ENCODE results near the gene ERN2. TPM values are rescaled to one million over a fixed set of nuclear protein-coding genes. Genes with fewer than 3 reads are reported as not detected.

Gene ERN2
- total and polyA plus RNA-seq, 2 of the 13 experiments (the other 11 are each of a cell fraction or from before 2014, with no cell fraction given): 2.2 to 3.5 TPM

DNA sequence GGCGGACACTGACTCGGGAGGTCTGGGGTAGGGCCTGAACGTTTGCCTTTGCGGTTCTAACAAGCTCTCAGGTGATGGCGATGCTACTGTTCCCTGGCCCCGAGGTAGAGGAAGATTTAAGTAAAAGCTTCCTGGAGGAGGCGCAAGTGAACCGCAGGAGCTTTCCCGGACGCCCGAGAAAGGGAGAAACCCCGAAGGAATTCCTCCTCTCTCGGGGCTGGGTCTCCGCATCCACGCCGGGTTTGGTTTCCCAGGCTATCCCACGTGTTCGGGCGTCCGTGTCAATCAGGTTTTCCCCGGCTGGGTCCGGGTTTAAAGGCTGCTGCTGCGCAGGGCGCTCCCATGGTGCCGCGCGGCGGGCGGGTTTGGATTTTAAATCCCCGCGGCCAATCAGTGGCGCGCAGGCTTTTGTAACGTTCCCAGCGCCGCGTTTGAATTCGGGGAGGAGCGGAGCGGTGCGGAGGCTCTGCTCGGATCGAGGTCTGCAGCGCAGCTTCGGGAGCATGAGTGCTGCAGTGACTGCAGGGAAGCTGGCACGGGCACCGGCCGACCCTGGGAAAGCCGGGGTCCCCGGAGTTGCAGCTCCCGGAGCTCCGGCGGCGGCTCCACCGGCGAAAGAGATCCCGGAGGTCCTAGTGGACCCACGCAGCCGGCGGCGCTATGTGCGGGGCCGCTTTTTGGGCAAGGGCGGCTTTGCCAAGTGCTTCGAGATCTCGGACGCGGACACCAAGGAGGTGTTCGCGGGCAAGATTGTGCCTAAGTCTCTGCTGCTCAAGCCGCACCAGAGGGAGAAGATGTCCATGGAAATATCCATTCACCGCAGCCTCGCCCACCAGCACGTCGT, 34.4 kb downstream of the ERN2 start, which contains the start of gene PLK1 (continued):
- TF ChIP-seq ZNF7 (CRISPR knock-in tag; IDR thresholded peaks at IDR 0.05) (no peak), PRMT3 (CRISPR knock-in tag; IDR thresholded peaks at IDR 0.05; ENCODE audit: borderline replicate concordance, low read depth) (peak; percentile 100), ZBTB8A (CRISPR knock-in tag; IDR thresholded peaks at IDR 0.05; ENCODE audit: borderline replicate concordance, low read depth) (0 out of 2 replicates have a peak, but pooled peaks have one; percentile 37), ZSCAN31 (CRISPR knock-in tag; IDR thresholded peaks at IDR 0.05; ENCODE audit: low read depth) (peak; percentile 80; the same call in 1 of the 2 replicates), HNRNPUL1 (IDR thresholded peaks at IDR 0.05; ENCODE audit: low read depth, low read length) (peak; percentile 60; the same call in 1 of the 2 replicates), SALL1 (CRISPR knock-in tag; IDR thresholded peaks at IDR 0.05) (peak; percentile 77), SIN3A (IDR thresholded peaks at IDR 0.05; ENCODE audit: borderline replicate concordance, low read depth, low read length) (peak; percentile 100), GZF1 (CRISPR knock-in tag; IDR thresholded peaks at IDR 0.05) (0 out of 2 replicates have a peak, but pooled peaks have one; percentile 60), MIXL1 (CRISPR knock-in tag; IDR thresholded peaks at IDR 0.05) (peak; percentile 80; the same call in 1 of the 2 replicates), ZBTB38 (CRISPR knock-in tag; IDR thresholded peaks at IDR 0.05) (peak; percentile 38; the same call in 1 of the 2 replicates), SKIL (CRISPR knock-in tag; IDR thresholded peaks at IDR 0.05; ENCODE audit: borderline replicate concordance) (peak; percentile 95), ELK4 (CRISPR knock-in tag; IDR thresholded peaks at IDR 0.05; ENCODE audit: borderline replicate concordance) (no peak)
- TF ChIP-seq, protein P1, sequence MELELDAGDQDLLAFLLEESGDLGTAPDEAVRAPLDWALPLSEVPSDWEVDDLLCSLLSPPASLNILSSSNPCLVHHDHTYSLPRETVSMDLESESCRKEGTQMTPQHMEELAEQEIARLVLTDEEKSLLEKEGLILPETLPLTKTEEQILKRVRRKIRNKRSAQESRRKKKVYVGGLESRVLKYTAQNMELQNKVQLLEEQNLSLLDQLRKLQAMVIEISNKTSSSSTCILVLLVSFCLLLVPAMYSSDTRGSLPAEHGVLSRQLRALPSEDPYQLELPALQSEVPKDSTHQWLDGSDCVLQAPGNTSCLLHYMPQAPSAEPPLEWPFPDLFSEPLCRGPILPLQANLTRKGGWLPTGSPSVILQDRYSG (CRISPR knock-in tag; IDR thresholded peaks at IDR 0.05): peak; percentile 77; the same call in 1 of the 2 replicates
- TF ChIP-seq, protein P2, sequence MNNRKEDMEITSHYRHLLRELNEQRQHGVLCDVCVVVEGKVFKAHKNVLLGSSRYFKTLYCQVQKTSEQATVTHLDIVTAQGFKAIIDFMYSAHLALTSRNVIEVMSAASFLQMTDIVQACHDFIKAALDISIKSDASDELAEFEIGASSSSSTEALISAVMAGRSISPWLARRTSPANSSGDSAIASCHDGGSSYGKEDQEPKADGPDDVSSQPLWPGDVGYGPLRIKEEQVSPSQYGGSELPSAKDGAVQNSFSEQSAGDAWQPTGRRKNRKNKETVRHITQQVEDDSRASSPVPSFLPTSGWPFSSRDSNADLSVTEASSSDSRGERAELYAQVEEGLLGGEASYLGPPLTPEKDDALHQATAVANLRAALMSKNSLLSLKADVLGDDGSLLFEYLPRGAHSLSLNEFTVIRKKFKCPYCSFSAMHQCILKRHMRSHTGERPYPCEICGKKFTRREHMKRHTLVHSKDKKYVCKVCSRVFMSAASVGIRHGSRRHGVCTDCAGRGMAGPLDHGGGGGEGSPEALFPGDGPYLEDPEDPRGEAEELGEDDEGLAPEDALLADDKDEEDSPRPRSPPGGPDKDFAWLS (CRISPR knock-in tag; IDR thresholded peaks at IDR 0.05; ENCODE audit: borderline replicate concordance): no peak
- TF ChIP-seq, protein P3, sequence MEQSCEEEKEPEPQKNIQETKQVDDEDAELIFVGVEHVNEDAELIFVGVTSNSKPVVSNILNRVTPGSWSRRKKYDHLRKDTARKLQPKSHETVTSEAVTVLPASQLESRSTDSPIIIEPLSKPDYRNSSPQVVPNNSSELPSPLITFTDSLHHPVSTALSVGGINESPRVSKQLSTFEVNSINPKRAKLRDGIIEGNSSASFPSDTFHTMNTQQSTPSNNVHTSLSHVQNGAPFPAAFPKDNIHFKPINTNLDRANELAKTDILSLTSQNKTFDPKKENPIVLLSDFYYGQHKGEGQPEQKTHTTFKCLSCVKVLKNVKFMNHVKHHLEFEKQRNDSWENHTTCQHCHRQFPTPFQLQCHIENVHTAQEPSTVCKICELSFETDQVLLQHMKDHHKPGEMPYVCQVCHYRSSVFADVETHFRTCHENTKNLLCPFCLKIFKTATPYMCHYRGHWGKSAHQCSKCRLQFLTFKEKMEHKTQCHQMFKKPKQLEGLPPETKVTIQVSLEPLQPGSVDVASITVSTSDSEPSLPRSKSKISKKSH (CRISPR knock-in tag; IDR thresholded peaks at IDR 0.05; ENCODE audit: borderline replicate concordance): peak; percentile 68
- TF ChIP-seq, protein P4, sequence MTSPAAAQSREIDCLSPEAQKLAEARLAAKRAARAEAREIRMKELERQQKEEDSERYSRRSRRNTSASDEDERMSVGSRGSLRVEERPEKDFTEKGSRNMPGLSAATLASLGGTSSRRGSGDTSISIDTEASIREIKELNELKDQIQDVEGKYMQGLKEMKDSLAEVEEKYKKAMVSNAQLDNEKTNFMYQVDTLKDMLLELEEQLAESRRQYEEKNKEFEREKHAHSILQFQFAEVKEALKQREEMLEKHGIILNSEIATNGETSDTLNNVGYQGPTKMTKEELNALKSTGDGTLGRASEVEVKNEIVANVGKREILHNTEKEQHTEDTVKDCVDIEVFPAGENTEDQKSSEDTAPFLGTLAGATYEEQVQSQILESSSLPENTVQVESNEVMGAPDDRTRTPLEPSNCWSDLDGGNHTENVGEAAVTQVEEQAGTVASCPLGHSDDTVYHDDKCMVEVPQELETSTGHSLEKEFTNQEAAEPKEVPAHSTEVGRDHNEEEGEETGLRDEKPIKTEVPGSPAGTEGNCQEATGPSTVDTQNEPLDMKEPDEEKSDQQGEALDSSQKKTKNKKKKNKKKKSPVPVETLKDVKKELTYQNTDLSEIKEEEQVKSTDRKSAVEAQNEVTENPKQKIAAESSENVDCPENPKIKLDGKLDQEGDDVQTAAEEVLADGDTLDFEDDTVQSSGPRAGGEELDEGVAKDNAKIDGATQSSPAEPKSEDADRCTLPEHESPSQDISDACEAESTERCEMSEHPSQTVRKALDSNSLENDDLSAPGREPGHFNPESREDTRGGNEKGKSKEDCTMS (CRISPR knock-in tag; conservative IDR thresholded peaks at IDR 0.05): no peak

All from HepG2 (cell line).